CD1c-positive myeloid dendritic cell (primary cell): Measurements from ENCODE around the gene AJAP1.
"Not testable (repeated sequence)": the region's sequence is repeated elsewhere in the genome, so short reads cannot be mapped to it uniquely, and the experiment has no call there.

Experiments used
- DNase-seq: peaks from one replicate; pipeline ENCODE4 v3.0.0-alpha.2; 2016; ENCODE audit errors: extremely low spot score

The AJAP1 gene, protein sequence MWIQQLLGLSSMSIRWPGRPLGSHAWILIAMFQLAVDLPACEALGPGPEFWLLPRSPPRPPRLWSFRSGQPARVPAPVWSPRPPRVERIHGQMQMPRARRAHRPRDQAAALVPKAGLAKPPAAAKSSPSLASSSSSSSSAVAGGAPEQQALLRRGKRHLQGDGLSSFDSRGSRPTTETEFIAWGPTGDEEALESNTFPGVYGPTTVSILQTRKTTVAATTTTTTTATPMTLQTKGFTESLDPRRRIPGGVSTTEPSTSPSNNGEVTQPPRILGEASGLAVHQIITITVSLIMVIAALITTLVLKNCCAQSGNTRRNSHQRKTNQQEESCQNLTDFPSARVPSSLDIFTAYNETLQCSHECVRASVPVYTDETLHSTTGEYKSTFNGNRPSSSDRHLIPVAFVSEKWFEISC

DNA sequence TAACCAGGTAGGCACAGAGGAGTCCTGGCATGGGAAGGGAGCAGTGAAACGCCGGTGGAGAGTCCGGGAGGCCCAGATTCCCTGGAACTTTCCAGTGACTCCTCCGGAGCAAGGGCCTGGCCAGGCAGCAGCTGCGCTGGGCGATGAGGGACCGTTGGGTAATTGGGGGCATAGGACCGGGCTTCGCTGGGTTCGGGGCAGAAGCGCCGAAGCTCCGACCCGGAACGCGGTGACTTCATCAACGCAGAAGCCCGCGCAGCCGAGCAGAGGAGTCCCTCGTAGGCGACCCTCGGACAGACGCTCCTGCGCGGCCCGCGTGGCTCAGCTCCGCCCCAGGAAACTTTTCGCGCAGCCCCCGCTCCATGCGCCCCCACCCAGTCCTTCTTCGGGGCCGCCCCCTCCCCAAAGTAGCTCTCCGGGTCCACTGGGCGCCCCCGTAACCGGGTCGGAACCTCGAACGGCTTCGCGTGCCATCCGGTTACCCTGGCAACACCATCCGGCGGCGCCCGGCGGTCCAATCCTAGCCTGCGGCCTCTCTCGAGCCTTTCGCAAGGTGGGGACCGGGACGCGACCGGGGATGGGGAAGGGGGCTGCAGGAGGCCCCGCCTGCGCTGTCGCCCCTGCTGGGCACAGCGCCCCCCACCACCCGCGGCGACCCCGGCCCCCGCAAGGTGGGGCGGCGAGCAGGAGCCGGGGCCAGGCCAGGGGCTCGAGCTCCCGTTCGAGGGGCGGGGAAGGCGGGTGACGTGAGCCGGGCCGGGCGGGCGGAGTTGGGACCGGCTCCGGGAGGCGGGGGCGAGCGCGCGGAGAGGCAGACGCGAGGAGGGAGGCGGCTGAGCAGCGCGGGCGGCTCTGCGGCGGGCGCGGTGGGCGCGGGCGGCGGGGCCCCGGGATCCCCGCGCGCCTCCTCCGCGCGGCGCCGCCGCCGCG, at the start of gene AJAP1:
Gene AJAP1 (plus strand): TSS at position 814 of the 930 bp plus-strand sequence. CDS start 817 bp downstream, outside the sequence.
- no peak for DNase-seq

DNA sequence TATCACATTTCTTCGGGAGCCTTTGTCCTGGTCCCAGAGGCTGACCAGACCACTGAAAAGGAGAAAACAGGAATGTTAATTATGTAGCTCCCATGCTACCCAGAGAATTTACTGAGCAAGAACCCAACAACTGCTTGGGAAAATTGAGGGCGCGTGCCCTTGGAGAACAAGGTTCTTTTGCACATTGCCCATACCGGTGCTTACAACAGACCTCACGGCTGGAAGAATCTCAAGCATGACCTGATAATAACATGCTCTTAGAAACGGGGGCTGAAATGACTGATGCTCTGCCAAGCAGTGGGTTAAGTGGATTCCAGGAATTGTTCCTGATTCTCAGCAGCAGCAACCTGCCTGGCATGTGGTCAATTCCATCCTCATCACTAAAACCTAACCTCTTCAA, 49.3 kb upstream of the AJAP1 start:
- no peak for DNase-seq

DNA sequence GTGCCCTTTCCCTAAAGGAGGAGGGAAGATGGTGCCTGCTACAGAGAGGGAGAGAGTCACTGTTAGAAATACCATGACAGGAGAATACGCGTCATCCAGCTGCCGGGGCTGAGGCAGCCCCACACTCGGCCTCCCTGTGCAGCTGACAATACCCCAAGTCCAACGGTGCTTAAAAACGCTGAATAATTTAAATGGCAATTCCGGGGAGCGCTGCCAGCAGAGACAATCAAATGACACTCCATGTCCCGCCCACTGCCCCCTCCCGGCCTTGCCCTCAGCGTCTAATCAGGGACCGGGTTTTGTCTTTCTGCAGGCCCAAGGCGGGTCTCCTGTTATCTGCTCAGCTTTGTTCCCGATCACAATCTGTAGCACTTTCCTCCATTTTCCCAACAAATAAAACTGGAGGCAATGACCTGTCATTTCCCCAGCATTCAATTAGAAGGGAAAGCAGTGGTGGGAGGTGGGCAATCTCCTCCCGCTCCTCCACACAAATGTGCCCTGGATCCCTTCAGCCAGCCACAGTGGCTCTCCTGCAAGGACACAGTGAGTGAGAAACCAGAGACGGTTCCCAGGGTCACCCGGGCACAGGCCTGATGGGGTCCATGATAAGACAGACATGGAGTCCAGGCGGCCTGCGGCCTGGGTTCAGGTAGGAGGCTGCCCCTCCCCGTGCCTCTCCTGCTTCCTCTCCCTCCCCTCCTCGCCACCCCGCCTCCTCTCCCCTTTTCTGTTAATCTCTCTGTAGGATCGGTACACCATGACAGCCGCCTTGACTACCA, 42.7 kb upstream of the AJAP1 start:
- DNase-seq = no peak

DNA sequence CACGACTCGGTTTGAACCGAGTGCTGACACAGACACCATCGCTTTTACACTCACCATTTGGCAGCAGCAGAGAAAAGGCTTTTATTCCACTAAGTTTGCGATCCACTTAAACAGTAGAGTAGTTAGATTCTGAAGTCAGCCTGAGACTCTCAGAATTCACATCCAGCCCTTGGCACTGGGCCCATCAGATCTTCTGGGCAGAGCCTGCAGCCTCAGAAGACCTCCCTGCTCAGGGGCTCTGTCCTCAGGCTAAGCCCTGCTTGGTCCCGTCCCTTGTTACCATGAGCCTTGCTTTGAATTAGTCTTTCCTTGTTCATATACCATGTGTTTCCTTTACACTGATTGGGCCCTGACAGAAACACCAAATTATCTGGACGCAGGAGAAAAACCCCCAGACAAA, 41.4 kb upstream of the AJAP1 start:
- no peak for DNase-seq

DNA sequence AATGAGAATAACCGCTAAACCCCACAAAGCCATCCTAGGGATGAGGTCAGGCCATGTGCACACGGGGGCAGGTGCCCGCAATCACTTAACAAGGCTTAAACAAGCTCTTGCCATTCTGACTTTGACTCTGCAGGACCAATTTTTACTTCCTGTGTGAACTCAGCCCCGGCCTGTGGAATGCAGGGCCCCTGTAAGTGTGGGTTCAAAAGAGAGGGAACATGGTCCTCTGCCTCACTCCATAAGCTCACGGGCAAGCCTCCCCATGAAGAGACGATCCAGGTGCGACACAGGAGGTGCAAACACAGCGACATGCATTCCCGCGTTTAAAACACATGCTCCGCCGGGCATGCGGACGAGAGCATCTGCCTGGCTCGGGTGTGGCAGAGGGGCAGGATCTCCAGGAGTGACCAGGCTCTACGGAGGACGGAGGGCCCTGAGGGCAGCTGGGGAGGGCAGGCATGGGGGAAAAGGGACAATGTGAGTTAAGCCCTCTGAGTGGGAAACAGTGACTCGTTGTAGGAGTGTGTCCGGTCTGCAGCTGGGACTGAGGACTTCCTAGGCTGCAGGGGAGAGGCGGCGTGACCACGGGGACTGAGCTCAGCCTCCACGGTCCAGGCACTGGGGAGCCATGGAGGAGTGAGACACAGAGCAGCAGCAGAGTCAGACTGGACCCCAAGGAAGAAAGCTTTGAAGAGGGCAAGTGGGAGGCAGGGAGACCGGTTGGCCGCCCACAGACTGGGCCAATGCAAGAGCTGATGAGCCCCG, 40.6 kb upstream of the AJAP1 start:
- DNase-seq = no peak

DNA sequence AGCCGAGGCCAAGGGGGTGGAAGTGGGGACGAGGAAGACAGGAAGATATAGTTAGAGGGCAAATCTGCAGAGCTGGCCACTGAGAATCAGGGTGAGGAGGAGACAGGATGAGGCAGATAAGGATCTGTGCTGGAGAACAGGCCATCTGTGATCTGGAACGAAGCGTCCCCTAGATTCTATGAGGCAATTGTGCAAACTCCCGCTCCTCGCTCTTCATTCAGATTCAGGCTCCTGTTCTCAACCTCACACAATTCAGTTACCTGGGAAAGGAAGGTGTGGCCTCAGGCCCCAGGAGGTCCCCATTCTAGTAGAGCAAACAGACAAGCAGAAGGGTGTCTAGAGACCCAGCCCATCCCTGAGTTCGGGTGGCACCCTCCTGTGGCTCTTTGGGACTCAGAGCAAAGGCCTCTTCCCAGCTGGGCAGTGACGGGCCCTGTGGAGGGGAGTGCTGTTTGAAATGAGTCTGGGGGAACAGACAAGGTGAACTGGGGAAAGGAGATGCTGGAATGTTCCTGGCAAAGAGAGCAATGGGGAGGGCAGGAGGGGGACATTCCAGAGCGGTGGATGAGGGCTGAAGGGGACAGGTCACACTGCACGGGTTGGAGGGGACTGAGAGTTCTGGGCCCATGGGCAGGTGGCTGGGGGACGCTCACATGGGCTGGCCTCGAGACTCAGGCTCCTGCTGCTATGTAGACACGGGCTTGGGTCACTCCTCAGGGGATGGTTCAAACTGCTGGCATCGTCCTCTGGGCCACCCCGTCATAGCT, 39.9 kb upstream of the AJAP1 start:
- no peak for DNase-seq

DNA sequence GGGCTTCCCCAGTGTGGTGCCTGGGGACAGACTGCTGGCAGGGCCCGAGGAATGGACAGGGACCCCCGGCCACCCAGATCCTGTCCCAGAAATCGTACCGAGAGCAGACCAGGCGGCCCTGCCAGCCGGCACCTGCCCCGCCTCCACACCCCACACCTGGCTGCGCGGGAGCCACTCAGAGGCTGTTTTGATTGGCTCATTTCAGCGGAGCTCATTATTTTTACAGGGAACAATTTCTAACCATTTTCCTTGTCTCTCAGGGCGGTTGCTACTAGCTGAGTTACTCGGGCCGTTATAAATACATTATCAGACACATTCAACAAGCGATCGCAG, 39.3 kb upstream of the AJAP1 start:
- DNase-seq = no peak

DNA sequence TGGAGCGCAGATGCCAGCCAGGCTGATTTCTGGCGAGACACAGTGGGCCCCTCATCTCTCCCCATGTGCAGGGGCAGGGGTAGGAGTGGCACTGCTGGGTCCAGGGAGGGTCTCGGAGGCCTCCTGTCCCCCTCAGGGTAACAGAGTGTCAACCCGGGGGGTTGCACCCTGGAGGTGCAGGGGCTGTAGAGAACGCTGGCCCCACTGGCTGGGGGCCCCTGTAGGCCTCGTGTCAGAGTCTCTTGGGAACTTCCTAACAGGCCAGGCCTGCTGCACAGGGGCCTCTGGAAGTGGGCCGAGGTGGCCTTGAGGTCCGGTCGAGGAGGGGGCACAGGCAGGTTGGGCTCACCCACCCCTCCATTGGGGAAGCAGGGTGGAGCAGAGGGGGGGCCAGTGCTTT, 38.9 kb upstream of the AJAP1 start:
- no peak for DNase-seq

DNA sequence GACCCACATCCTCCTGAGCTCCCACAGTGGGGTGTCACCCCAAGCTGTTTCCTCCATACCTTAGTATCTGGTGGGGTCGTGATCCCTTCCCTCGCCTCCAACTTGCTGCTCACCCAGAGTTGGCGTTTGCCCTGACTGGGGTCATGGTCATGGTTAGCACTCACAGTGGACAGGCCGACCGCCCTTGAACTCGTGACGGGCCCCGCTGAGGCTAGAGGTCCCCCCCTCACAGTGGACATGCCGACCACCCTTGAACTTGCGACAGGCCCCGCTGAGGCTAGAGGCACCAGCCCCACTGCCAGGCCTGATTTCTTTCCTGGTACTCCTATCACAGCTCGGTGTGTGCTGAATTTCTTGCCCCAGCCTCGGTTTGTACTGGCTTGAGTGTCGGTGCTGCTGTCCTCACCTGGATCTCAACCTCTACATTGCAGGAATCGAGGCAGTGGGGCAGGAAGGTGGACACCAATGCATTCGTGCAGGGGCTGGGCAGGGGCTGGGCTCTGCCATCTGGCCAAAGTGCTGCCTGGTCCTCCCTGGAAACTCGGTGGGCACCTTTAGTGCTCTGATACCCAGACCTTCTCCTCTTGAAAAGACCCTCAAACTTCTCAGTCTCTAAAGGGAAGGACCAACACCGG, 37.5 kb upstream of the AJAP1 start:
- no peak for DNase-seq

DNA sequence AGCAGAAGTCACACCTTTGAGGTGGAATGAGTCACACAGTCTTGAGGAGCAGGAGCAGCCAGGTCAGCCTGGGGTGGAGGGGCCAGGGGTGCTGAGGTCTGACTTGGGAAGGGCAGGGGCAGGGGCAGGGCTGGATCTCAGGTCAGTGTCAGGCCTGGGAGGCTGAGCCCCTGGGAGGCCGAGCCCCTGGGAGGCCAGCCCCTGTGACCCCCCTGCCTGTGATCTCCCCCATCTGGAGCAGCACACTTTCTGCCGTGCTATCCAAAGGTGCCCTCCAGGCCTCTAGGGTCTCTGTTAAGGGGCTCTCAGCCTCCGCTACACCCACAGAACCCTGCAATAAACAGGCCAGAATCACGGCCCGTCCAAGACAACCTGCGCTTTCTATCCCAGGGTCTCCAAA, 36.9 kb upstream of the AJAP1 start:
- no peak for DNase-seq

DNA sequence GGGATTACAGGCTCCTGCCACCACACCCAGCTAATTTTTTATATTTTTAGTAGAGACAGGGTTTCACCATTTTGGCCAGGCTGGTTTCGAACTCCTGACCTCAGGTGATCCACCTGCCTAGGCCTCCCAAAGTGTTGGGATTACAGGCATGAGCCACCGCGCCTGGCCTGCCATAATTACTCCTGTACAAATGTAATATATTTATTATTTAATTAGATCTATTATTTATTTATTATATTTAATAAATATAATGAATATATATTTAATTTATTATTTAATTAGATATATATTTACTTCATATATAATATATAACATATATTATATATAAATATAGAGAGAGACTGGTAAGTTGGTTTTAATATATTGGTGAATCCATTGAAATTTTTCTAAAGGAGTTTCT, 35.6 kb upstream of the AJAP1 start:
- DNase-seq = not testable (repeated sequence)

DNA sequence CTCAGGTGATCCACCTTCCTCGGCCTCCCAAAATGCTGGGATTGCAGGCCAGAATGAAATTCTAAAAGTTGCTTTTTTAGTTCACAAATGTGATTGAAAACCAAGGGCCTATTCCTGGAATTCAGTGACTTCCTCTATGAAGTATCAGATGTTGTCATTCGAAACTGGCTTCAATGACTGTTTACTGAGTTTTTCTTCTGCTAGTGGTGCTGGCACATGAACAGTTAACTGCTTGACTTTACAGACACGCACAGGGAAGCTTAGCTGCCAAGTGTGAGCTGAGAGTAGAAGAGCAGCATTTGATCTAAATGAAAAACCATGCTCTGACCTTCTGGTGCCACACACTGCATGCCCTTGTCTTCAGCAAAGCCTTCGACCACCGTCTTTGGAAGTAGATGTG, 32.8 kb upstream of the AJAP1 start:
- no peak for DNase-seq

DNA sequence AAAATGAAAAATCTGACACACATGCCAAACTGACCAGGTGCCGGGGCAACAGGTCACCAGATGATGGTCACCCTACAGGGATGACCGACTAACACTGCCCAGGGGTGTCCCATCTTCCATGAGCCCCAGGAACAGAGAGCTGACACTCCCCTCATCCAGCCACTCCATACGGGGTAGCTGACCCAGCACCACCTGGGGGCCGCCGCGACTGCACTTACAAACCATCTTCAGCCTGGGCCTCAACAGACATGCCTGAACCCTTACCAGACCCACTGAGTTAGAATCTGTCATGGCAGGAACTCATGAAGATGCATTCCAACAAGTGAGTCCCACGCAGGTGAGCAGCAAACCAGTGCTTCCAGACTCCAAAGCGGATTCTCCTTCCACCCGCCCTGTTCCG, 31.6 kb upstream of the AJAP1 start:
- DNase-seq = no peak

DNA sequence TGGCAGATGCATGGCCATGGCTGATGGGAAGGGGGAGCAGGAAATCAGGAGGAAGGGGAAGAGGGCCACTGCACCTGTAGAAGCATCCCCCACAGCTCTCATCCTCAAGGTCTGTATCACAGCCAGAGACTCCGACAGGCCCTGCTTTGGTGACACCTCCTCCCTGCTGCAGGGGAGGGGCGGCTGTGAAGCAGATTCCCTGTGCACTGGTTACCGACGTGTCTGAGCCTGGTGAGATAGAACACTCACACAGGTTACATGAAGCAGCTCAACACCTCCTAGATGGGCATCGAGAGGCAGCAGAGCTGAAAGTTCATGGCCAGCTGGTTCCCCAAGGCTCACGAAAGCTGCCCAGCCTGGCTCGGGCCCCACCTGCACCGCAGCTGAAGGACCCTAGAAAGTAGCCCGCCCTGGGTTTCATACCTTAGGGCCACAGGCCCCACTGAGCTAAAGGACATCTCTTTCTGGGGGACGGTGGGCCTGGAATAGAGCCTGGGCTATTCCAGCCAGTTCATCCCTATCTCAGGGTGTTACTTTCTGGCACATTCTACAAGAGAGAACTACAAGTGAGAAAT, 30.2 kb upstream of the AJAP1 start:
- no peak for DNase-seq

DNA sequence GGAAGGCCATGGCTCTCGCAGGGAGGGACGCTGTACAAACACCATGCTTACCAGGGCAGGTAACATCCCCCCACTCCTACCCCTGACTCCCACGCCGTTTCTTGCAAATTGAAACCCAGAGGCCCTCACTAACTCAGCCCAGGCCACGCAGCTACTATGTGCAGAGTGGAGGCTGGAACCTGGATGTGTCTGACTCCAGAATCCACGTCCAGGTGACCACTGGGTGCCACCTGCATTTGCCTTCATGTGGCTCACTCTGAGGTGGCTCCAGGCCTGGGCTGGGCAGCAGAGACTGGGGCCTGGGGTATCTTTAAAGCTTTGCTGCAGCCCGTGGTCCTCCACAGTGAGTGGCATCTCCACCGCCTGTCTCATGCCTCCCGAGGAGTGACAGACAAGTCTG, 29.6 kb upstream of the AJAP1 start:
- DNase-seq = no peak

DNA sequence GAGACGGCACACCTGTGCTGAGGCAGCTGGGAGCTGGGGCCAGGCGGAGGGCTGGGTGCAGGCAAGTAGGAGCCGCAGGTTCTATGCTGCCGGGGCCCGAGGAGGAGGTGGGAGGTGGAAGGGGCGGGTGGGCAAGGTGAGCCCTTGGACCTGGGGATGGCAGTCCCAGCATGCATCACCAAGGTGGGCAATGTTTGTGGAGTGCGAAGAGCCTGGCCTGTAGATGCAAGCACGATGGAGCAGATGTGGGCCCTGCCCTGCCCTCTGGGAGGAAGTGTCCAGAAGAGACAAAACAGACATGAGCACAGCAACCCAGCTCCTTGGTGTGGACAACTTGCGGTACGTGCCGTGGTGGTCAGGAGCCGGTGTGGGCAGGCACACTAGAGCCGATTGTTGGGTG, 28.3 kb upstream of the AJAP1 start:
- DNase-seq = no peak

DNA sequence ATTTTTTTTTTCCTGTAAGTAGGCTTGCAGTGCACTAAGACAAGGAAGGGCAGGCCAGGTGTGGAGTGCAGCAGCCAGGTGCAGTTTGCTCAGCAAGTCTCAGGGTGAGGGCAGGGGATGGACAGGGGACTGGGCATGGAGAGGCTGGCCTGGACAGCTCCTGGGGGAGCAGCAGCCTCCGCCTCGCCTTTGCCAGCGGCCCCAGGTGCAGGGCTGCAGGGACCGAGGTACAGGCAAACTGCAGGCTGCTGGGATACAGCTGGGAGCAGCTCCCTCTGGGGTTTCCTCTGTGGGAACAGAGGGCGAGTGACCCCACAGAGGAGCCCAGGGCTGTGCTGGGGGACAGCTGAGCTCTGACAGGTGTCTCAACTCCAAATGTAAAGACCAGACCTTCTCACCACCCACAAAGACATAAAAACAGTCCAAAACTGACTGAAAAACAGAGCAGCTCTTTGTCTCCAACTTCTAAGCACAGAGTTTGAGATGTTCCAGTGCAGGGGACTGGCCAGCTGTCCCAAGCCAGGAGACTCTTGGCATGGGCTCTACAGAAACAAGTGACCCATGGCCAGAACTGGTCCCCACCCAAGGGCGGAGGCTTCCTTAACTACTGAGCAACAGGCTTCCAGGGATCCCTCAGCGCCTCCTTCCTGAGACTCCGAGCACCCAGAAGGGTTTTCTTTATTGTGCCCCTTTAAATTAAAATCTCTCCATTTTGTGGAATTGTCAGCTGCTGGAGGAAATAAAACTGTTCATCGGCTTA, 27.7 kb upstream of the AJAP1 start:
- DNase-seq = no peak

DNA sequence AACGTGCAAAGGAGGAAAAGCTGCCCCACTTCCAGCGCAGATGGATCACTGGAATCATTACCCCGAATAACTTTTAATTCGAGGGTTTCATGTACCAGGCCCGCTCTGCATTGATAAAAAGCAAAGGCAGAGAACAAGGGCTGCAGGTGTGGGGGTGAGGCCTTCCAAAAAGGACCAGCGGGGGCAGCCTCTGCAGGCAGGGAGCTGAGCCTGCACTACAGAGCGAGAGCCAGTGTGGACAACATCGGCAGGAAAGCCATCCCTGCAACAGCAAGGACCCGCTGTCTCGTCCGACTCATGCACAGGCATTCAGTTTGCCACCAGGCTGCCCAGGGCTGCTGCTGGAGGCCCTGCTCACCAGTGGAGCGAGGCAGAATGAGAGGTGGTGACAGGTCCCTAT, 27.1 kb upstream of the AJAP1 start:
- no peak for DNase-seq

DNA sequence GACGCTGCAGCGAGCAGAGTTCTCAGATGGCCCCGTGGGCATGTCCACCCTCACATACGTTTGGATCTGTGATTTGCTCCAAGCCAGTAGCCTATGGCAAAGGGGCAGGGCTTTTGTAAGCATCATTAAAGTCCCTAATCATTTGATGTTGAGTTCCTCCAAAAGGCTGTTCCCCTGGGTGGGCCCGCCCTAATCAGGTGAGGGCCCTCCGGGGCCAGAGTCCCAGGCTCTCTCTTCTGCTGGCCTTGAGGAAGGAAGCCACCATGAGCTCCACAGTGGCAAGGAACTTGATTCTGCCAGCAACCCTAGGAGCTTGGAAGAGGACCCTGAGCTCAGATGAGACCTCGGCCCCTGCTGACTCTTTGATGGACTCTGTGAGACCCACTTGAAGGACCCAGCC, 25.4 kb upstream of the AJAP1 start:
- DNase-seq = no peak
